Stimulated activated CD4-positive, alpha-beta T cell treated with anti-CD3 and anti-CD28 coated beads, Interleukin-12 subunit alpha, Interleukin-12 subunit beta, amount 100 ng/mL, for 48 hours (primary cell): ENCODE measurements around the gene IMMT.

Experiments
- DNase-seq, 3 donors: peaks; one replicate each; pipeline ENCODE4 v3.0.0-alpha.2; 2020; ENCODE audit warnings: low read depth in 2 of 3, low spot score in 1 of 3

IMMT gene

GRCh38 chr2:86226636-86227520, 31.6 kb upstream of the IMMT start:
- no peak for DNase-seq

- DNase-seq, result no peak
Measured at GRCh38 chr2:86226070-86226469, 30.8 kb upstream of the IMMT start.

- peak; percentile 17 to 37 (median 21) for DNase-seq
Measured at GRCh38 chr2:86225581-86225980, 30.3 kb upstream of the IMMT start.

GRCh38 chr2:86224645-86225355, 29.5 kb upstream of the IMMT start:
- DNase-seq, result no peak

- no peak for DNase-seq
Measured at GRCh38 chr2:86223927-86224560, 28.8 kb upstream of the IMMT start.

- no peak for DNase-seq
Measured at GRCh38 chr2:86223140-86223926, 28.1 kb upstream of the IMMT start.

- peak; percentile 31 to 44 (median 37) for DNase-seq
Measured at GRCh38 chr2:86221066-86221684, 25.9 kb upstream of the IMMT start.

GRCh38 chr2:86219896-86220295, 24.6 kb upstream of the IMMT start:
- no peak for DNase-seq

GRCh38 chr2:86218124-86218523, 22.9 kb upstream of the IMMT start:
- no peak for DNase-seq

GRCh38 chr2:86216575-86217555, 21.6 kb upstream of the IMMT start:
- no peak for DNase-seq

GRCh38 chr2:86214503-86214832, 19.2 kb upstream of the IMMT start:
- no peak for DNase-seq

- DNase-seq, result no peak
Measured at GRCh38 chr2:86213699-86214502, 18.6 kb upstream of the IMMT start.

GRCh38 chr2:86213056-86213455, 17.8 kb upstream of the IMMT start:
- no peak for DNase-seq

GRCh38 chr2:86211796-86212188, 16.5 kb upstream of the IMMT start:
- no peak for DNase-seq

GRCh38 chr2:86211033-86211795, 16.0 kb upstream of the IMMT start:
- DNase-seq, result no peak

- no peak for DNase-seq
Measured at GRCh38 chr2:86204458-86204857, 9.2 kb upstream of the IMMT start.

GRCh38 chr2:86203614-86204013, 8.4 kb upstream of the IMMT start:
- no peak for DNase-seq

GRCh38 chr2:86202702-86203101, 7.4 kb upstream of the IMMT start:
- no peak for DNase-seq
